Activated T-cell treated with anti-CD3 and anti-CD28 coated beads, Interleukin-2, amount 50 U/mL, for 72 hours (primary cell): ENCODE results near the gene BRD3OS. TPM values are rescaled to one million over a fixed set of nuclear protein-coding genes. Genes with fewer than 3 reads are reported as not detected.
A peak's percentile ranks its signal among the peaks of the same experiment; 100 is the strongest.

Source experiments
- ATAC-seq, 2 donors: fragments of 150-1000 bp; cut with Tn5 transposase; replicated peaks in 1 of 2; 2 replicates each; pipeline ENCODE4 v1.10.0; 2021; ENCODE audit warnings: moderate library complexity in 2 of 2, mild to moderate bottlenecking in 1 of 2
- DNase-seq, 2 donors: peaks; one replicate each; pipeline ENCODE4 v3.0.0; 2021 to 2022; ENCODE audit warnings: mixed read lengths in 1 of 2
- H3K27ac Mint-ChIP-seq: one replicate; pipeline ENCODE4 v1.8.0; 2022; ENCODE audit warnings: mild to moderate bottlenecking, moderate library complexity, mixed read lengths
- H3K27me3 Mint-ChIP-seq: one replicate; pipeline ENCODE4 v1.8.0; 2022; ENCODE audit warnings: low read depth, mixed read lengths
- H3K36me3 Mint-ChIP-seq, 2 donors: one replicate each; pipeline ENCODE4 v1.8.0; 2022; ENCODE audit warnings: mixed read lengths in 2 of 2, mild to moderate bottlenecking in 1 of 2; ENCODE audit not compliant: insufficient read depth in 2 of 2
- H3K4me1 Mint-ChIP-seq: one replicate; pipeline ENCODE4 v1.8.0; 2022; ENCODE audit warnings: low read depth, mixed read lengths
- H3K4me3 Mint-ChIP-seq, 2 donors: one replicate each; pipeline ENCODE4 v1.8.0; 2022; ENCODE audit warnings: mild to moderate bottlenecking in 2 of 2, mixed read lengths in 2 of 2, moderate library complexity in 2 of 2
- H3K9me3 Mint-ChIP-seq, 2 donors: one replicate each; pipeline ENCODE4 v1.8.0; 2022; ENCODE audit warnings: mixed read lengths in 2 of 2
- total RNA-seq, 2 donors: library from RNA; stranded (reverse); gene quantifications; one replicate each; pipeline ENCODE4 v1.2.3, GENCODE V29; 2022

BRD3OS gene
- total RNA-seq, 2 donors from 2014 or later = 6.3 to 10.3 TPM

- H3K36me3 Mint-ChIP-seq = peaks cover 0 to 2% of the 10 kb centered on the region in 2 donors
- DNase-seq (no peak), ATAC-seq (no peak)
- H3K27me3 Mint-ChIP-seq = no peaks in the 10 kb centered on the region
- no peak overlapping the region for H3K4me3 Mint-ChIP-seq
- H3K27ac Mint-ChIP-seq = no peak overlapping the region
- peaks cover 15% of the 10 kb centered on the region for H3K4me1 Mint-ChIP-seq
- no peaks in the 10 kb centered on the region for H3K9me3 Mint-ChIP-seq
Observed at GRCh38 chr9:134057751-134058701, 32.7 kb downstream of the BRD3OS start.

- DNase-seq (no peak), ATAC-seq (no peak)
- Mint-ChIP-seq H3K9me3 (no peaks in the 10 kb centered on the region), H3K4me3 (no peak overlapping the region), H3K4me1 (peaks cover 21% of the 10 kb centered on the region), H3K36me3 (peaks cover 0 to 2% of the 10 kb centered on the region in 2 donors), H3K27me3 (no peaks in the 10 kb centered on the region), H3K27ac (no peak overlapping the region)
Observed at GRCh38 chr9:134058716-134059115, 33.4 kb downstream of the BRD3OS start.

GRCh38 chr9:134059188-134059641, 33.9 kb downstream of the BRD3OS start:
- Mint-ChIP-seq H3K36me3 (no peaks in the 10 kb centered on the region), H3K4me1 (peaks cover 21% of the 10 kb centered on the region), H3K27me3 (no peaks in the 10 kb centered on the region), H3K9me3 (no peaks in the 10 kb centered on the region), H3K27ac (no peak overlapping the region), H3K4me3 (no peak overlapping the region)
- no peak for DNase-seq
- no peak for ATAC-seq

- DNase-seq = peak; percentile 15 to 17
- Mint-ChIP-seq H3K36me3 (no peaks in the 10 kb centered on the region), H3K27me3 (no peaks in the 10 kb centered on the region), H3K9me3 (no peaks in the 10 kb centered on the region), H3K4me1 (peaks cover 26% of the 10 kb centered on the region), H3K27ac (no peak overlapping the region), H3K4me3 (no peak overlapping the region)
- peak; percentile 56 to 62 for ATAC-seq
Observed at GRCh38 chr9:134059661-134060395, 34.5 kb downstream of the BRD3OS start.

- H3K4me1 Mint-ChIP-seq = peaks cover 33% of the 10 kb centered on the region
- DNase-seq (no peak), ATAC-seq (no peak)
- peak overlapping the region in 1 of 2 donors; percentile 31 for H3K4me3 Mint-ChIP-seq
- H3K9me3 Mint-ChIP-seq = no peaks in the 10 kb centered on the region
- H3K36me3 Mint-ChIP-seq = no peaks in the 10 kb centered on the region
- H3K27ac Mint-ChIP-seq = no peak overlapping the region
- H3K27me3 Mint-ChIP-seq = no peaks in the 10 kb centered on the region
Observed at GRCh38 chr9:134060546-134060945, 35.3 kb downstream of the BRD3OS start.

- H3K27ac Mint-ChIP-seq = no peak overlapping the region
- ATAC-seq (no peak), DNase-seq (no peak)
- H3K4me3 Mint-ChIP-seq = no peak overlapping the region
- no peaks in the 10 kb centered on the region for H3K27me3 Mint-ChIP-seq
- peaks cover 39% of the 10 kb centered on the region for H3K4me1 Mint-ChIP-seq
- H3K36me3 Mint-ChIP-seq = no peaks in the 10 kb centered on the region
- H3K9me3 Mint-ChIP-seq = no peaks in the 10 kb centered on the region
Observed at GRCh38 chr9:134061019-134061687, 35.9 kb downstream of the BRD3OS start.

- H3K27me3 Mint-ChIP-seq = no peaks in the 10 kb centered on the region
- ATAC-seq = no peak
- H3K4me1 Mint-ChIP-seq = peaks cover 43% of the 10 kb centered on the region
- no peak for DNase-seq
- H3K4me3 Mint-ChIP-seq = no peak overlapping the region
- no peaks in the 10 kb centered on the region for H3K36me3 Mint-ChIP-seq
- no peaks in the 10 kb centered on the region for H3K9me3 Mint-ChIP-seq
- H3K27ac Mint-ChIP-seq = no peak overlapping the region
Observed at GRCh38 chr9:134061688-134062371, 36.5 kb downstream of the BRD3OS start.

- no peak overlapping the region for H3K27ac Mint-ChIP-seq
- DNase-seq (no peak), ATAC-seq (no peak)
- no peaks in the 10 kb centered on the region for H3K36me3 Mint-ChIP-seq
- no peaks in the 10 kb centered on the region for H3K27me3 Mint-ChIP-seq
- H3K9me3 Mint-ChIP-seq = no peaks in the 10 kb centered on the region
- H3K4me3 Mint-ChIP-seq = no peak overlapping the region
- peaks cover 43% of the 10 kb centered on the region for H3K4me1 Mint-ChIP-seq
Observed at GRCh38 chr9:134062461-134063087, 37.3 kb downstream of the BRD3OS start.

- no peak for DNase-seq
- ATAC-seq = no peak
- no peaks in the 10 kb centered on the region for H3K27me3 Mint-ChIP-seq
- H3K27ac Mint-ChIP-seq = no peak overlapping the region
- no peaks in the 10 kb centered on the region for H3K36me3 Mint-ChIP-seq
- no peaks in the 10 kb centered on the region for H3K9me3 Mint-ChIP-seq
- H3K4me3 Mint-ChIP-seq = no peak overlapping the region
- H3K4me1 Mint-ChIP-seq = peaks cover 43% of the 10 kb centered on the region
Observed at GRCh38 chr9:134063088-134063570, 37.8 kb downstream of the BRD3OS start.

GRCh38 chr9:134063571-134064450, 38.5 kb downstream of the BRD3OS start:
- Mint-ChIP-seq H3K27ac (no peak overlapping the region), H3K4me3 (no peak overlapping the region), H3K9me3 (no peaks in the 10 kb centered on the region), H3K36me3 (no peaks in the 10 kb centered on the region), H3K27me3 (no peaks in the 10 kb centered on the region), H3K4me1 (peaks cover 45% of the 10 kb centered on the region)
- no peak for DNase-seq
- no peak for ATAC-seq

- H3K4me3 Mint-ChIP-seq = peak overlapping the region; percentile 91 to 97
- no peaks in the 10 kb centered on the region for H3K27me3 Mint-ChIP-seq
- ATAC-seq (no peak), DNase-seq (no peak)
- H3K4me1 Mint-ChIP-seq = peaks cover 50% of the 10 kb centered on the region
- H3K9me3 Mint-ChIP-seq = no peaks in the 10 kb centered on the region
- no peak overlapping the region for H3K27ac Mint-ChIP-seq
- H3K36me3 Mint-ChIP-seq = no peaks in the 10 kb centered on the region
Observed at GRCh38 chr9:134064711-134065110, 39.4 kb downstream of the BRD3OS start.
